Measurements from ENCODE around the gene RNF4.

- TF ChIP-seq EZH2phosphoT487 (IDR thresholded peaks at IDR 0.05; ENCODE audit: insufficient read depth, low read depth) (no peak), EZH2 (IDR thresholded peaks at IDR 0.05; ENCODE audit: insufficient read depth, poor library complexity, severe bottlenecking) (no peak)
Measured at GRCh38 chr4:2461246-2461960, 7.5 kb upstream of the RNF4 start.

Data from GM23248 (cell line).